ENCODE results near the gene PIGR.
A peak's percentile ranks its signal among the peaks of the same experiment; 100 is the strongest.

PIGR gene

DNA sequence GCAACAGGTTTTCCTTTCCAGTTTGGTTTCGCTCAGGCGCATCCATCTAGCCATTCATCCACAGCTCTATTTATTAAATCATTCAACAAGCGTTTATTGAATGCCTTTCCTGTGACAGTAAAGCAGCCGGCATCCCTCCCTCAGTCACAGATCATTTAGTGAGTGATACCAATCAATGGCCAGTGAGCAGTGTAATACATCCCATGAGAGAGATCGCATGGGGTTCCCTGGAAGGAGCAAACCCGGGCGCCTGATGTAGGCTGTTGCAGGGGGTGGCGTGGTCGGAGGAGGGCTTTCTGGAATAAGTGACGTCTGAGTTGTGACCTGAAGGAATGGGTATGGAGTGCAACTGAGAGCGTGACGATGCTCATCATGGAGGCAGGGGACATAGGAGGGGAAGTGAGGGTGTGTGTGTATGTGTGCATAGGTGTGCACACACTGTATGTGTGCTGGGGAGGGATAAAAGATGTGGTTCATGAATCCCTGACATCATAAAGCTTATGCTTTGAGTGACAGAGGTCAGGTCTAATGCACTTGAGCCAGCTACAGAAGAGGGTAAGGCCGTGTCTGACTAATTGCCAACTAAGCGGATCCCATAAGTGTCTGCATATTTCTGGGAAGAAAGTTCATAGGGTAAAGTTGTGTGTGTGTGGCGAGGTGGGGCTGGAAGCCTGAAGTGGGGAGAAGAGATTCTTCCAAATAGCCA lies 31.1 kb downstream of the PIGR start:
- Histone ChIP-seq H3K27me3 (replicated peaks in 2 of 5; ENCODE audit: control insufficient read depth in 4 of 5, insufficient read depth in 5 of 5, low read length in 4 of 5) (peaks cover 0 to 2% (median 0%) of the 10 kb centered on the region in 5 experiments), H3K4me1 (ENCODE audit: control extremely low read depth in 1 of 4, control insufficient read depth in 4 of 4, insufficient read depth in 4 of 4, low read length in 3 of 4) (peaks cover 0 to 20% (median 5%) of the 10 kb centered on the region in 4 experiments), H3K4me3 (ENCODE audit: control insufficient read depth in 1 of 7, extremely low read depth in 1 of 7, insufficient read depth in 4 of 7, low read depth in 2 of 7, low read length in 6 of 7) (no peak overlapping the region), H3K27ac (ENCODE audit: insufficient read depth in 1 of 2, low read depth in 1 of 2, low read length in 2 of 2, poor library complexity in 1 of 2, severe bottlenecking in 2 of 2) (no peak overlapping the region), H3K36me3 (ENCODE audit: control insufficient read depth in 4 of 4, insufficient read depth in 4 of 4, low read length in 3 of 4) (peaks cover 0 to 2% (median 0%) of the 10 kb centered on the region in 4 experiments), H3K9me3 (ENCODE audit: control extremely low read depth in 1 of 5, control insufficient read depth in 4 of 5, insufficient read depth in 2 of 5, low read depth in 1 of 5, low read length in 4 of 5) (no peaks in the 10 kb centered on the region)
- CTCF ChIA-PET = interaction anchor here (0.6 to 9.3 kb wide), 8 partner anchors 9 to 190 kb away, joined by 3 to 111 read pairs (median 3); no protein-coding TSS in a partner anchor
- no peak for DNase-seq
- POLR2A ChIA-PET = no interaction called here
- 95% methylated on average over 11 of the region's 15 CpGs for WGBS (ENCODE audit: insufficient coverage)

DNA sequence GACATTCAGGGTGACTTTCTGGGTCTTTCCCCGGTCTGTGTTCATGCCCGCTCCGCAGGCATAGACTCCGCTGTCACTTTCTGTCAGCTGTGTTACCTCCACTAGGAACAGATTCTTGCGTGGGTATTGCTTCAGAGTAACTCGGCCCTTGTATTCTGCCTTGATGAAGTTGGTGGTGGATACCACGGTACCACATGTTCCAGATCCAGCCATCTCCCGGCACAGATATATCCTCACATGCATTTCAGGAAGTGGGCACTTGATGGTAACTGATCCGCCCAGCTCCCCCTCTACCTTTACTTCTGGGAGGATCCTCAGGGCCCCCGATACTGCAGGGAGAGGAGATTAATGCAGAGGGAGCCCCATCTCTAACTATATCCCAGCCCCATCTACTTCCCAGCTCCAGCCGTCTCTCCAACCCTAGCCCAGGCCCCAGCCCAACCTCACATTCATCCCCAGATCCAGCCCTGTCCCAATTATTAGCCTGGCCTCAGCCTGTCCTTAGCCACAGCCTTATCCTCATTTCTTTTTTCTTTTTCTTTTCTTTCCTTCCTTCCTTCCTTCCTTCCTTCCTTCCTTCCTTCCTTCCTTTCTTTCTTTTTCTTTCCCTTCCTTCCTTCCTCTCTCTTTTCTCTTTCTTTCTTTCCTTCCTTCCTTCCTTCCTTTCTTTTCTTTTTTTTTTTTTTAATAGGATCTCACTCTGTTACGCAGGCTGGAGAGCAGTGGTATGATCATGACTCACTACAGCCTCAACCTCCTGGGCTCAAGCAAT lies 32.3 kb downstream of the PIGR start:
- peak in 2 of 3 donors; percentile 36 to 53 for DNase-seq
- no peak overlapping the region for H3K27ac ChIP-seq (ENCODE audit: insufficient read depth in 1 of 2, low read depth in 1 of 2, low read length in 2 of 2, poor library complexity in 1 of 2, severe bottlenecking in 2 of 2)
- no peaks in the 10 kb centered on the region for H3K9me3 ChIP-seq (ENCODE audit: control extremely low read depth in 1 of 5, control insufficient read depth in 4 of 5, insufficient read depth in 2 of 5, low read depth in 1 of 5, low read length in 4 of 5)
- peaks cover 0 to 2% (median 0%) of the 10 kb centered on the region in 4 experiments for H3K36me3 ChIP-seq (ENCODE audit: control insufficient read depth in 4 of 4, insufficient read depth in 4 of 4, low read length in 3 of 4)
- WGBS (ENCODE audit: insufficient coverage) = 83% methylated on average over 9 of the region's 12 CpGs
- peaks cover 0 to 6% (median 0%) of the 10 kb centered on the region in 5 experiments for H3K27me3 ChIP-seq (replicated peaks in 2 of 5; ENCODE audit: control insufficient read depth in 4 of 5, insufficient read depth in 5 of 5, low read length in 4 of 5)
- CTCF ChIA-PET = interaction anchor here (1.0 to 9.3 kb wide), 10 partner anchors 20 to 284 kb away, joined by 3 to 111 read pairs (median 16); partner anchors contain the start of gene IL20
- no peak overlapping the region for H3K4me3 ChIP-seq (ENCODE audit: control insufficient read depth in 1 of 7, extremely low read depth in 1 of 7, insufficient read depth in 4 of 7, low read depth in 2 of 7, low read length in 6 of 7)
- H3K4me1 ChIP-seq (ENCODE audit: control extremely low read depth in 1 of 4, control insufficient read depth in 4 of 4, insufficient read depth in 4 of 4, low read length in 3 of 4) = peaks cover 3 to 27% (median 10%) of the 10 kb centered on the region in 4 experiments
- POLR2A ChIA-PET = interaction anchor here (1.9 kb wide), 1 partner anchor 9 kb away, joined by 7 read pairs; the partner anchor contains the start of gene FCMR

DNA sequence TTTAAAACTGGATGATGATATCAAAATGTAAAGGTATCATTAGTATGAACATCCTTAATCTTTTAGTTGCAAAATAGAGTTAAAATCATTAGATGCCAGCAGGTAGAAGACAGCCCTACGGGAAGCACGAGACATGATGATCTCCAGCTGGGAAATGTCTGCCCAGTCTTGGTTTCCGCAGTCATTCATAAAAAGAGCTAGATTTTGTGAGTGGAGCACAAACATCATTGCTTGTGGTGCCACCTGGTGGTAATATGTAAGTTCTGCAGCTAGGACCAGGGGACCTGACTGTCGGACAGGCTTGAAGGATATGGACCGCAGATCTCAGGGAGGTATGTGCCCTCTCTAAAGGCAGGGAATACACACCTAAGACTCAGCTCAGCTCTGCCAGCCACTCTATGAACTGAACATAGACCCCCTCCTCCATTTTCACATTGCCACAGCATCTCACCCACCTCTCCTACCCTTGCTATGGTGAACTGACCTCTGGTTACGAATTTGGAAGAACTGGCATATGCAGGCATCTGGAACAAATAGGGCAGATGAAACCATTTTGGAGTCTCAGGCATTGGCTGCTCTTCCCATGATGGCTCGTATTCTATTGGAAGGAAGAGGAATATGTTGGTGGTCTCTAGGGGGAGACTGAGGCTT lies 33.7 kb downstream of the PIGR start:
- 37% methylated on average over 6 of the region's 7 CpGs for WGBS (ENCODE audit: insufficient coverage)
- H3K27ac ChIP-seq (ENCODE audit: insufficient read depth in 1 of 2, low read depth in 1 of 2, low read length in 2 of 2, poor library complexity in 1 of 2, severe bottlenecking in 2 of 2) = no peak overlapping the region
- H3K27me3 ChIP-seq (replicated peaks in 2 of 5; ENCODE audit: control insufficient read depth in 4 of 5, insufficient read depth in 5 of 5, low read length in 4 of 5) = peaks cover 0 to 9% (median 0%) of the 10 kb centered on the region in 5 experiments
- DNase-seq = peak; percentile 74 to 84 (median 77)
- POLR2A ChIA-PET = interaction anchor here (1.9 kb wide), 1 partner anchor 10 kb away, joined by 7 read pairs; the partner anchor contains the start of gene FCMR
- H3K36me3 ChIP-seq (ENCODE audit: control insufficient read depth in 4 of 4, insufficient read depth in 4 of 4, low read length in 3 of 4) = peaks cover 0 to 2% (median 0%) of the 10 kb centered on the region in 4 experiments
- peaks cover 3 to 27% (median 13%) of the 10 kb centered on the region in 4 experiments for H3K4me1 ChIP-seq (ENCODE audit: control extremely low read depth in 1 of 4, control insufficient read depth in 4 of 4, insufficient read depth in 4 of 4, low read length in 3 of 4)
- H3K4me3 ChIP-seq (ENCODE audit: control insufficient read depth in 1 of 7, extremely low read depth in 1 of 7, insufficient read depth in 4 of 7, low read depth in 2 of 7, low read length in 6 of 7) = no peak overlapping the region
- H3K9me3 ChIP-seq (ENCODE audit: control extremely low read depth in 1 of 5, control insufficient read depth in 4 of 5, insufficient read depth in 2 of 5, low read depth in 1 of 5, low read length in 4 of 5) = no peaks in the 10 kb centered on the region
- CTCF ChIA-PET = interaction anchor here (0.6 to 9.3 kb wide), 52 partner anchors 10 to 435 kb away, joined by 3 to 111 read pairs (median 4); partner anchors contain the start of genes FCMR, IL10 and IL20

DNA sequence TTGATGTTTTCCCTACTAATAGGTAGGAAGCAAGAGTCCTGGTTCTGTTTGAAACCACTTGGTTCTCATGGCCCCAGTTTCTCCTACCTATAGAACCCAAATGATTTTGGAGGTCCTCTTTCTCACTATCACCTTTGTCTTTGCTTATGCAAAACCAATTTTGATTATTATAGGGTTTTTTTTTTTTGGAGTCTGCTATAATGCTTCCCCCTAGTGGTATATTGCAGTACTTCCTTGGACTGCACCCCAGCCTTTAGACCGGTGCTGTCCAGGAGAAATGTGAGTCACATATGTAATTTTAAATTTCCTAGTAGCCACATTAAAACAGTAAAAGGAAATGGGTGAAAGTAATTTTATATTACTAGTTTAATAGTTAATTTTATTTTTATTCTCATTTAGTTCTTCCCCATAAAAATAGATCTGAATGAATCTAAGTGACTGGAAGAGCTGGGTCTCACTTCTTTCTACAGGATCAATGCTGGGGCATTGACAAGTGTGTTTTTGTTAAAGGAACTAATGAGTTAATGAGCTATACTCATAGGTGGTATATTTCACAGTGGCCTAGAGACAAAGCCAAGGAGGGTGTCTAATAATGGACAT lies 35.1 kb downstream of the PIGR start:
- no peak overlapping the region for H3K27ac ChIP-seq (ENCODE audit: insufficient read depth in 1 of 2, low read depth in 1 of 2, low read length in 2 of 2, poor library complexity in 1 of 2, severe bottlenecking in 2 of 2)
- DNase-seq = peak; percentile 60 to 78 (median 72)
- H3K27me3 ChIP-seq (replicated peaks in 2 of 5; ENCODE audit: control insufficient read depth in 4 of 5, insufficient read depth in 5 of 5, low read length in 4 of 5) = peaks cover 0 to 9% (median 0%) of the 10 kb centered on the region in 5 experiments
- H3K9me3 ChIP-seq (ENCODE audit: control extremely low read depth in 1 of 5, control insufficient read depth in 4 of 5, insufficient read depth in 2 of 5, low read depth in 1 of 5, low read length in 4 of 5) = no peaks in the 10 kb centered on the region
- no CpG with 5 or more reads among the region's 1 CpG for WGBS (ENCODE audit: insufficient coverage)
- H3K36me3 ChIP-seq (ENCODE audit: control insufficient read depth in 4 of 4, insufficient read depth in 4 of 4, low read length in 3 of 4) = peaks cover 0 to 2% (median 0%) of the 10 kb centered on the region in 4 experiments
- ChIA-PET CTCF (interaction anchor here (0.7 to 9.3 kb wide), 32 partner anchors 11 to 304 kb away, joined by 3 to 111 read pairs (median 8); partner anchors contain the start of genes FCMR and IL20), POLR2A (no interaction called here)
- H3K4me1 ChIP-seq (ENCODE audit: control extremely low read depth in 1 of 4, control insufficient read depth in 4 of 4, insufficient read depth in 4 of 4, low read length in 3 of 4) = peaks cover 3 to 32% (median 16%) of the 10 kb centered on the region in 4 experiments
- H3K4me3 ChIP-seq (ENCODE audit: control insufficient read depth in 1 of 7, extremely low read depth in 1 of 7, insufficient read depth in 4 of 7, low read depth in 2 of 7, low read length in 6 of 7) = no peak overlapping the region

DNA sequence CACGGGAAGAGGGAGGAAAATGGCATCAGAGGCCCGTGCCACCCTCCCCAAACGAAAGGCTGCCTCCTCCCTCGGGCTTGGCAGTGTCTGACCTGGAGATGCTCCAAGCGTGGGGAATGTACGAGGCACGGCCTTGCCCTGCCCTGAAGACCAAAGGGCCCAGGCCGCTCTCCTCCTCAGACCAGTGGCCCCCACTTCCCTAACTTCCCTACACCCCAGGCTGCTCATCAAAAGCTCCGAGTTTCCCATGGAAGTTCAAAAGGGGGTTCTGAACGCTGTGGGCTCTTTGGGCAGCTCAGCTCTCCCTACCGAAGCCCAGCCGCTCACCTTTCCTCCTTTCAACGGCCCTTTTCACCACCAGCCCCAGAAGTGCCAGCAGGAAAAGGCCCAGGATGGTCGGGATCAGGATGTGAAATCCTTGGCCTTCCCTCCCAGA lies 36.4 kb downstream of the PIGR start:
- H3K4me3 ChIP-seq (ENCODE audit: control insufficient read depth in 1 of 7, extremely low read depth in 1 of 7, insufficient read depth in 4 of 7, low read depth in 2 of 7, low read length in 6 of 7) = peak overlapping the region in 6 of 7 experiments; percentile 28 to 76 (median 65)
- 14% methylated on average over 7 of the region's 14 CpGs for WGBS (ENCODE audit: insufficient coverage)
- H3K4me1 ChIP-seq (ENCODE audit: control extremely low read depth in 1 of 4, control insufficient read depth in 4 of 4, insufficient read depth in 4 of 4, low read length in 3 of 4) = peaks cover 7 to 43% (median 24%) of the 10 kb centered on the region in 4 experiments
- DNase-seq = no peak
- CTCF ChIA-PET = interaction anchor here (1.0 to 3.6 kb wide), 19 partner anchors 9 to 279 kb away, joined by 3 to 25 read pairs (median 5); partner anchors contain the start of genes FCMR and IL20
- no peaks in the 10 kb centered on the region for H3K9me3 ChIP-seq (ENCODE audit: control extremely low read depth in 1 of 5, control insufficient read depth in 4 of 5, insufficient read depth in 2 of 5, low read depth in 1 of 5, low read length in 4 of 5)
- POLR2A ChIA-PET = no interaction called here
- peaks cover 0 to 2% (median 0%) of the 10 kb centered on the region in 4 experiments for H3K36me3 ChIP-seq (ENCODE audit: control insufficient read depth in 4 of 4, insufficient read depth in 4 of 4, low read length in 3 of 4)
- H3K27ac ChIP-seq (ENCODE audit: insufficient read depth in 1 of 2, low read depth in 1 of 2, low read length in 2 of 2, poor library complexity in 1 of 2, severe bottlenecking in 2 of 2) = no peak overlapping the region
- H3K27me3 ChIP-seq (replicated peaks in 2 of 5; ENCODE audit: control insufficient read depth in 4 of 5, insufficient read depth in 5 of 5, low read length in 4 of 5) = peaks cover 0 to 9% (median 0%) of the 10 kb centered on the region in 5 experiments

Measured in common myeloid progenitor, CD34-positive (primary cell).